Parathyroid adenoma (tissue), 2 donors: ENCODE measurements around the gene SLC7A6.

Experiments
- H2AFZ ChIP-seq: fragments of 300-600 bp; sonication (generic); one replicate; pipeline ENCODE4 v1.7.0; 2017; ENCODE audit warnings: antibody characterized with exemption, mild to moderate bottlenecking
- H3K27ac ChIP-seq: fragments of 300-600 bp; sonication (generic); one replicate; pipeline ENCODE4 v1.7.0; 2017
- H3K27me3 ChIP-seq: fragments of 300-600 bp; sonication (generic); one replicate; pipeline ENCODE4 v1.7.0; 2017; ENCODE audit warnings: low read length; ENCODE audit not compliant: control insufficient read depth, insufficient read depth
- H3K36me3 ChIP-seq: fragments of 300-600 bp; sonication (generic); one replicate; pipeline ENCODE4 v1.7.0; 2017; ENCODE audit warnings: low read length; ENCODE audit not compliant: control insufficient read depth, insufficient read depth
- H3K4me1 ChIP-seq: fragments of 300-600 bp; sonication (generic); one replicate; pipeline ENCODE4 v1.7.0; 2017; ENCODE audit warnings: control low read depth
- H3K4me2 ChIP-seq: fragments of 300-600 bp; sonication (generic); one replicate; pipeline ENCODE4 v1.7.0; 2017; ENCODE audit warnings: low read length
- H3K4me3 ChIP-seq: fragments of 300-600 bp; sonication (generic); one replicate; pipeline ENCODE4 v1.7.0; 2017; ENCODE audit warnings: low read depth, low read length
- H3K79me2 ChIP-seq: fragments of 300-600 bp; sonication (generic); one replicate; pipeline ENCODE4 v1.7.0; 2017; ENCODE audit warnings: control low read depth
- H3K9ac ChIP-seq: fragments of 300-600 bp; sonication (generic); one replicate; pipeline ENCODE4 v1.7.0; 2017; ENCODE audit warnings: mild to moderate bottlenecking
- H3K9me3 ChIP-seq: fragments of 300-600 bp; sonication (generic); one replicate; pipeline ENCODE4 v1.7.0; 2017; ENCODE audit warnings: low read length; ENCODE audit not compliant: control insufficient read depth
- TF ChIP-seq, protein P1 (sequence below): fragments of 300-600 bp; sonication (generic); IDR thresholded peaks from one replicate; pipeline ENCODE4 v1.7.0; 2017; ENCODE audit warnings: antibody characterized with exemption, mild to moderate bottlenecking
- donor health status: primary hyperparathyroidism.

Gene SLC7A6

DNA sequence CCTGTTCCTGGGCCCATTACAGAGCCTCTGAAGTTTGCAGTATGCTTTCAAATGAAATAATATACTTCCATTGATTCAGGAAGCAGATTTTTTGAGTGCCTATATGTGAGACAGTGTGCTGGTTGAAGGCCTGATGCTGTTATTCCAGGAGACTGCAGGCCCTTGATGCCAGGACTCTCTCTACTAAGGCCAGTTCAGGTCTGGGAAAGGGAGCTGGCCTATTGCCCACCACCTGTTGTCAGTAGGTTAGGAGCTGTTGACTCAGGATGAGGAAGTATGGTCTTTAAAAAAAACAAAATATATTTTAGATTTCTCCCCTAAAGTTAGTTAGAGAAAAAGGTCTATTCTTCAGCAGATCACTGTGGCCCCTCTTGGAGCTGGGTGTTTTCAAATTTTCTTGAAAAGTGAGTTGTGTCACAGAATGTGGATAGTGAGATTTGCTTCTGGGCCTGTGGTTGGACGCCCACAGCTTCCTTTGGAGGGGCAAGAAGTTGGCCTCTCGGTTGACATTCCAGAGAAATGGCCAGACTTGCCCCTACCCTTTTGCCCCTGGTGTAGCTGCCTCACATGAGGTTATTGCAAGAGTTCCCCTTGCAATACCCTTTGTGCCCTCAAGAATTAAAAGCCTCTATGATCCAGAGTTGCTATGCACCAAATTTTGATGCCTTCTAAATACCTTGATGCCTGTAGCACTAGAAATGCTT, 36.3 kb upstream of the SLC7A6 start:
- Histone ChIP-seq H3K36me3 (no peaks in the 10 kb centered on the region), H3K4me1 (peaks cover 8% of the 10 kb centered on the region), H3K27ac (no peak overlapping the region), H3K79me2 (peaks cover 3% of the 10 kb centered on the region), H3K9ac (no peak overlapping the region), H2AFZ (no peak overlapping the region), H3K27me3 (no peaks in the 10 kb centered on the region), H3K9me3 (no peaks in the 10 kb centered on the region), H3K4me2 (no peak overlapping the region), H3K4me3 (no peak overlapping the region)
- TF ChIP-seq, protein P1, sequence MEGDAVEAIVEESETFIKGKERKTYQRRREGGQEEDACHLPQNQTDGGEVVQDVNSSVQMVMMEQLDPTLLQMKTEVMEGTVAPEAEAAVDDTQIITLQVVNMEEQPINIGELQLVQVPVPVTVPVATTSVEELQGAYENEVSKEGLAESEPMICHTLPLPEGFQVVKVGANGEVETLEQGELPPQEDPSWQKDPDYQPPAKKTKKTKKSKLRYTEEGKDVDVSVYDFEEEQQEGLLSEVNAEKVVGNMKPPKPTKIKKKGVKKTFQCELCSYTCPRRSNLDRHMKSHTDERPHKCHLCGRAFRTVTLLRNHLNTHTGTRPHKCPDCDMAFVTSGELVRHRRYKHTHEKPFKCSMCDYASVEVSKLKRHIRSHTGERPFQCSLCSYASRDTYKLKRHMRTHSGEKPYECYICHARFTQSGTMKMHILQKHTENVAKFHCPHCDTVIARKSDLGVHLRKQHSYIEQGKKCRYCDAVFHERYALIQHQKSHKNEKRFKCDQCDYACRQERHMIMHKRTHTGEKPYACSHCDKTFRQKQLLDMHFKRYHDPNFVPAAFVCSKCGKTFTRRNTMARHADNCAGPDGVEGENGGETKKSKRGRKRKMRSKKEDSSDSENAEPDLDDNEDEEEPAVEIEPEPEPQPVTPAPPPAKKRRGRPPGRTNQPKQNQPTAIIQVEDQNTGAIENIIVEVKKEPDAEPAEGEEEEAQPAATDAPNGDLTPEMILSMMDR, result no peak

DNA sequence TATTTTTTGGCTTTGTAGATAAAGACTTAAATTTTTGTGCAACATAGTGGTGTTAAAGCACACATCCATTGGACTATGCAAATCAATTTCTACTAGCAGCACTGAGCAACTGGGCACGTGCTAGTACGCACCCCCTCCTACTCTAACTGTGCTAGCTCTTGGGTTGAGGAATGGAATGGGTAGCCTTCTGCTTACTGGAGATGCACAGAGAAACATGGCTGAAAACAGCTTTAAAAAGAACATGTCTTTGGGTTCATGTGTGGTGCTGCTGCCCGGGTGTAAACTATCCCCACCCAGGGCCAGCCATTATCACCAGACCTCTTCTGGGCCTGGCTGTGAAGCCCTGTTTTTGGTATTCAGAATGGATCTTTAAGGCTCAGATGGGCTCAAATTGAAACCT, 35.7 kb upstream of the SLC7A6 start:
- TF ChIP-seq, protein P1, result no peak
- Histone ChIP-seq H3K4me3 (no peak overlapping the region), H3K27me3 (no peaks in the 10 kb centered on the region), H3K36me3 (no peaks in the 10 kb centered on the region), H2AFZ (no peak overlapping the region), H3K79me2 (peaks cover 3% of the 10 kb centered on the region), H3K4me1 (peaks cover 13% of the 10 kb centered on the region), H3K4me2 (peak overlapping the region; percentile 19), H3K9ac (no peak overlapping the region), H3K9me3 (no peaks in the 10 kb centered on the region), H3K27ac (no peak overlapping the region)

DNA sequence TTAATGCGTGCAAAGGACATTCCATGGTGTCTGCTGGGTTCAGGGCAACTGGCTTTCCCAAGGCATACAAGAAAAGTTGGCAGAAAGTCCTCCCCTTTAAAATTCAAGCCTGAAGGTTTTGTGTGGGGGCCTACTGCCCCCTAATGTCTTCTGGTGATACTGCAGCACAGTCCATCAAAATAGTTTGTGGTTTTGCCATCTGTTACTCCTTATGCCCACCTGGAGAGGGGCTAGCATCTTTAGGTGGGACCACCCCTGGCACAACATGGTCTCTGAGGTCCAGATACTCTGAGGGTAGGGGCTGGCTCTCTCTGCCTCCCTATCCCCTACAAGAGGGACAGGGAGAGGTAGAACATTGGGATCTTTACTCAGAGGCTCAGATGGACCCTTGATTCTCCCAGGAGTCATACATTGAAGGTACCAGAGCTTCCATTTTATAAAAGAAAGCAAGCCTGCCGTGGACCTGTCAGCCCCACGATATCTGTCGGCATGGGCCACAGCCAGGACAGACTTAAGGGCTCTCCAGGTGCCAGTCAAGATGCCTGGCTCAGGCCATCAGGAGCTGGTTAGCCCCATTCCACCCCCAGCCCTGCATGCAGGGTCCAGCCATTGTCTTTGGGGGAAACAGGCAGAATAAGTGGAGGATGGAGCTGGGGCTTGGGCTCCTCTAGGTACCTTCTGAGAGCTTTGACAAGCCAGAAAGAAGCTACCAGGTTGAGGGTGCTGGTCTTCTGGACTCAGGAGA, 34.7 kb upstream of the SLC7A6 start:
- Histone ChIP-seq H3K9ac (no peak overlapping the region), H3K4me3 (no peak overlapping the region), H3K27me3 (no peaks in the 10 kb centered on the region), H3K79me2 (peaks cover 3% of the 10 kb centered on the region), H3K9me3 (no peaks in the 10 kb centered on the region), H3K4me2 (peak overlapping the region; percentile 19), H2AFZ (no peak overlapping the region), H3K27ac (no peak overlapping the region), H3K4me1 (peaks cover 21% of the 10 kb centered on the region), H3K36me3 (no peaks in the 10 kb centered on the region)
- TF ChIP-seq, protein P1, result peak; percentile 91

DNA sequence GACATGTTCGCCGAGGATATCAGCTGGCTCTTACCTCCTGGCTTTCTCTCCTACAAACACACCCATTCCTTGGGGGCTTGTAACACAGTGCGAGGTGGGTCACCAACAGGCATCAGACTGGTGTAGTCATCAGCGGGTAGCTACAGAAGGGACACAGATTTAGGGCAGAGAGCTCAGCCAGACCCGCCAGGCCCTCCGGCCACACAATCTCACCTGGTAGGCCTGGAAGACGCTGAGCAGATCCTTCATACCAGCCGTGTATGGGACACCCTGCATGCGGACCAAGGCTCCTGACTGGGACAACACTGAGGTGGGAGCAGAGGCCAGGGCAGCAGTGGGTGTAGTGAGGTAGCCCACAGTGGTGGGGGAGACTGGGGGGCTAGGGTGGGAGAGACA, 34.2 kb upstream of the SLC7A6 start:
- Histone ChIP-seq H3K36me3 (no peaks in the 10 kb centered on the region), H3K27me3 (no peaks in the 10 kb centered on the region), H3K4me2 (no peak overlapping the region), H2AFZ (no peak overlapping the region), H3K27ac (no peak overlapping the region), H3K4me1 (peaks cover 24% of the 10 kb centered on the region), H3K4me3 (no peak overlapping the region), H3K79me2 (peaks cover 3% of the 10 kb centered on the region), H3K9ac (no peak overlapping the region), H3K9me3 (no peaks in the 10 kb centered on the region)
- TF ChIP-seq, protein P1, result no peak
